Dedifferentiated amniotic fluid mesenchymal stem cell (primary cell): ENCODE data around the gene ATP6V1G3.
A peak's percentile ranks its signal among the peaks of the same experiment; 100 is the strongest.
"Not testable (repeated sequence)": the region's sequence is repeated elsewhere in the genome, so short reads cannot be mapped to it uniquely, and the experiment has no call there.

Source experiments
- DNase-seq: peaks from one replicate; pipeline ENCODE4 v3.0.0-alpha.2; 2016; ENCODE audit errors: extremely low spot score

ATP6V1G3 gene

DNA sequence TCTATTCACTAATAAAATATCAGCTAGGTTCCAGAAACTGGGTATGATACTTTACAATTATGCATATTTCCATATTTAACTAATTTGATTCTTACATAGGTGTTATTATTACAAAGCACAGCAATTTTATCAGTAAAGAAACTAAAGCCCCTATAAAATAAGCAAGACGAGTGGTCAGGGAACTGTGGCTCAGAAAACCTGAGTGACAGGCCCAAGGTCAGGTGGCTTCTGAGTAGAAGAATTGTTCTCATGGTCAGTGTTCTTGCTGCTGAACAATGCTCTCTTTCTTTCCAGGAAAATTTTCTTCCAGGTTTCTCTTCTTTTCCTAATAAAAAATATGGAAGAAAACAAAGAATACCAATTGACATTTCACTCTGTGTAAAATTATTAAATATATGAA is 2.2 kb upstream of the ATP6V1G3 start:
- no peak for DNase-seq

GRCh38 chr1:198541737-198542136 is 1.3 kb upstream of the ATP6V1G3 start:
- no peak for DNase-seq

GRCh38 chr1:198538579-198539364 is 1.7 kb downstream of the ATP6V1G3 start:
- DNase-seq, result no peak

DNA sequence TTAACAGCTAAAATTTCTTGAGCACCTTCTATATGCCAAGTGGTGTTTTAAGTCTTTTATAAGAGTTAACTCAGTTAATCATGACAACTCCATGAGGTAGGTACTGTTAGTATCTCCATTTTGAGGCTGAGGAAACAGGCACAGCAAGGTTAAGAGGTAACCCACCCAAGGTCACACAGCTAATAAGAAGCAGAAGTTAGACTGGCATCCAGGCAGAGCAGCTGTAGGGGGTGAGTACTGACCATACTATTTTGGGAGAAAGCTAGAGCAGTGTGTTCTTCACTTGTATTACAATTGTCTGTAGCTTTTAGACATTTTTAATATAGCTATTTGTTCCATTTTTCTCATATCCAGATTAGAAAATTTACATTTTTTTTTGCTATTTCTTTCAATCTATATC is 4.8 kb downstream of the ATP6V1G3 start:
- no peak for DNase-seq

- no peak for DNase-seq
Observed at GRCh38 chr1:198534548-198535418, 5.7 kb downstream of the ATP6V1G3 start.

GRCh38 chr1:198531891-198532290 is 8.6 kb downstream of the ATP6V1G3 start:
- no peak for DNase-seq

DNA sequence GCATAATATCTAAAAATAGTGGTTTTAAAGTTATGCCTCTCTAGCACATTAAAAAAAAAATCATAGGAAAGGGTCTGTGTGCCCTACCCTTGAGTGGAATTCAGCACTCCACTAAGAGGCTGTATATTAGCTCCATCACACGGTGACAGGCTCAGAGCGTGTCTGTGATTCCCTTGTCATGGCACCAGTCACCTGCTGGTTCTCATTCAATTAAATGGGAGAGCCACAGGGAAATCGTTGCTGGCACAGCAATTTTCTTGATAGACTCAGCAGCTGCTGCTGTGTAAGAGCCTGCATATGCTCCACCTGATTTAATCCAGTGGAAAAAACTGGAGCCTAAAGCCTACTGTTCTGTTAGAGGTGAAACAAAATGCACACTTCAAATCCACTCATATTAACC is 9.5 kb downstream of the ATP6V1G3 start:
- no peak for DNase-seq

DNA sequence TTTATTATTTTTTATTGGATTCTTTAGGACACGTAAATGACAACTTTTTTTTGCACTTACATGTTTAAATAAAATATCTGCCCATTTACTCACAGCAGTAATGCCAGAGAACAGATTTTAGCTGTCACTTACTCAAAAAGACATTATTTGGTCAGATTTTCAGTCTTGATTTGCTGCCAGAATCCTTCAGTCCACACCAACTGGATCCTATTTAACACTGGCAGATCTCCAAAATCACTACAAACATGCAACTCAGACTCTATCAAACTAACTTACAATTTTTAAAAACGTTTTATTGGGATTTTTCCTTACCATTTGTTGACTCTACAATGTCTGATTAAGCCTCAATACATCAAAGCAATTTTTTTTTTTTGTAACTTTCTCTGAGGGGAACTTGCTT is 11.1 kb downstream of the ATP6V1G3 start:
- peak; percentile 91 for DNase-seq

- peak; percentile 52 for DNase-seq
Observed at GRCh38 chr1:198528364-198528763, 12.1 kb downstream of the ATP6V1G3 start.

- DNase-seq, result no peak
Observed at GRCh38 chr1:198524556-198524955, 15.9 kb downstream of the ATP6V1G3 start.

DNA sequence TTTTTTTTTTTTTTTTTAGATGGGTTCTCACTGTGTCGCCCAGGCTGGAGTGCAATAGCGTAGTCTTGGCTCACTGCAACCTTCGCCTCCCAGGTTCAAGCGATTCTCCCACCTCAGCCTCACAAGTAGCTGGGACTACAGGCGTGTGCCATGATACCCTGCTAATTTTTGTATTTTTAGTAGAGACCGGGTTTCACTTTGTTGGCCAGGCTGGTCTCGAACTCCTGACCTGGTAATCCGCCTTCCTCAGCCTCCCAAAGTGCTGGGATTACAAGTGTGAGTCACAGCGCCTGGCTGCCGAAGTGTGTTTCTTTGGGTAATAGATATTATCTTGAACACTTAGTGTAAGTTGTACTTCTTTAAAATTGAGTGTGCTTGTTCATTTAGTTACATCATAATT is 16.4 kb downstream of the ATP6V1G3 start:
- not testable (repeated sequence) for DNase-seq

DNA sequence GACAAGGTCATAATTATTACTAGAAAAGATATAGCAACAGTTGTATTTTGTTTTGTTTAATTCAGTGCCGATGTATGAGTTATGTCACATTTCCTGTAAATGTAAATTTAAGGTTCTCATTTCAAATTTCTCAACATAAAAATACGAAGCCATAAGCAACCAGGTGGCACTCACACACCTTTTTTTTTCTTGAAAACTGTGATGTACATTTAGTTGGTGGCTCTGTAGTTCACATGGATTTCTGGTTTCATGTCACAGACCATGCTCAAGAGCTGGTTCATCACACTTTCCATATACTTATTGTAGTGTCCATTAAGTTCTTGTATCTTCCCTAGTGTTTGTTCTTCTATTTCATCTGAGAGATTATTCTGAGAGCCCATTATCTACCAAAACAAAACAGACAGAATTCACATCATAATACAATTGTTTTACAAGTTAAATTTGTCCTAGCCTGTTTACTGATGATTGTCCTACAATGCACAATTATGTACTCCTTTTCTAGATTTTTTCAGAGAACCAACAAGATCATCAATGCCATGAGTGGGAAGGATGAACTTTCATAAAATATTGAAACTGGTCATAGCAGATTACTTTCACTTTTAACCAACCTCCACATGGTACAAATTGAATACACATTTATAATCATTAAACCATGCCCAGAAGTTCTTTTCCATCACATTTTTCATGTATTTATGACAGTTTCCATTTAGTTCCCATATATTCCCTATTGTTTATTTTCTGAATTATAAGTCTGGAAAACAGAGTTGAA is 17.1 kb downstream of the ATP6V1G3 start:
- DNase-seq, result no peak

GRCh38 chr1:198520524-198521254 is 19.8 kb downstream of the ATP6V1G3 start:
- no peak for DNase-seq

GRCh38 chr1:198519639-198520501 is 20.6 kb downstream of the ATP6V1G3 start:
- no peak for DNase-seq

- DNase-seq, result no peak
Observed at GRCh38 chr1:198517623-198518199, 22.8 kb downstream of the ATP6V1G3 start.

GRCh38 chr1:198500096-198500495 is 40.4 kb downstream of the ATP6V1G3 start:
- no peak for DNase-seq

DNA sequence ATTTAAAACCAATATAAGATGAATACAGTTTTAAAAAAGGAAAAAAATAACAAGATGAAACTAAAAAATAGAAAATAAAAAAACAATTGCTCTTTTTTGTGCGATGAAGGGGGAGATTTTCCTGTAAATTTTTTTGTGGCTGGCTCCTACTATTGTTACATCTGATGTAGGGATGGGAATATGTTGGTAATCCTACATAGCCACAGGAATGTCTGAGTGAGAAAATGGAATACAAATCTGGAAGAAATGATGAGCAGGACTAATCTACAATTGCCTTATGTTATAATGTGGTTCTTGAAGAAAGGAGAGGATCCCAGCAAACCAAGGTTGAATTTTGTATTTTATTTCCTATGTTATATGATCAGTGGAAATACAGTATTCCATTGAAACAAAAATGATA is 40.9 kb downstream of the ATP6V1G3 start:
- peak; percentile 58 for DNase-seq

DNA sequence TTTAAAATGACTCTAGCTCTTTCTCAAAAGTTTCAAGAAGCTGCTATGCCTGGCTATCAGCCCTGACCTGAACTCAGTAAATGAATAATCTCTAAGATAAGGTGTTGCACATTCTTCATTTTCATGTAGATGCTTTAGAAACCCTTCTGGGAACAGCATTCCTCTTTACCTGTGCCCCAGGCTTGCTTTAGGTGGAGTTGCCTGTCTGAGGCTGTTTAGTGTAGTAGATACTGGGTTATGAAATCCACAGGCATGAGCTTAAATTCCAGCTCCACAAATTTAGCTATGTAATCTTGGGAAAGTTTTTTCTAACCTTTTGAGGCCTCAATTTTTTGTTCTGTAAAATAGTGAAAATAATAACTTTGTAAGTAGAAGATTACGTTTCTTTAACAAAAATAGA is 41.6 kb downstream of the ATP6V1G3 start:
- no peak for DNase-seq

GRCh38 chr1:198498103-198498385 is 42.4 kb downstream of the ATP6V1G3 start:
- DNase-seq, result no peak

- DNase-seq, result peak; percentile 41
Observed at GRCh38 chr1:198497326-198498102, 43.0 kb downstream of the ATP6V1G3 start.
